BLaER1 (cell line): ENCODE results near the gene CST8.
A peak's percentile ranks its signal among the peaks of the same experiment; 100 is the strongest.

ENCODE experiments used
- H3K27ac ChIP-seq: shearing (Covaris generic); formaldehyde crosslinking; 2 replicates; pipeline ENCODE4 v1.8.1; 2022
- H3K27me3 ChIP-seq: shearing (Covaris generic); formaldehyde crosslinking; 2 replicates; pipeline ENCODE4 v1.8.1; 2022
- H3K36me3 ChIP-seq: shearing (Covaris generic); formaldehyde crosslinking; 2 replicates; pipeline ENCODE4 v1.8.1; 2022
- H3K4me1 ChIP-seq: shearing (Covaris generic); formaldehyde crosslinking; 2 replicates; pipeline ENCODE4 v1.8.1; 2022
- H3K4me2 ChIP-seq: shearing (Covaris generic); formaldehyde crosslinking; 2 replicates; pipeline ENCODE4 v1.8.1; 2022
- H3K4me3 ChIP-seq: shearing (Covaris generic); formaldehyde crosslinking; 2 replicates; pipeline ENCODE4 v1.8.1; 2022
- H3K9ac ChIP-seq: shearing (Covaris generic); formaldehyde crosslinking; 2 replicates; pipeline ENCODE4 v1.8.1; 2022
- H3K9me3 ChIP-seq: shearing (Covaris generic); formaldehyde crosslinking; 2 replicates; pipeline ENCODE4 v1.8.1; 2022
- H4K20me1 ChIP-seq: shearing (Covaris generic); formaldehyde crosslinking; 2 replicates; pipeline ENCODE4 v1.8.1; 2022
- Cebpa-rat ChIP-seq: shearing (Covaris generic); IDR thresholded peaks from 2 replicates; pipeline ENCODE4 v1.8.1; 2022

CST8 gene

DNA sequence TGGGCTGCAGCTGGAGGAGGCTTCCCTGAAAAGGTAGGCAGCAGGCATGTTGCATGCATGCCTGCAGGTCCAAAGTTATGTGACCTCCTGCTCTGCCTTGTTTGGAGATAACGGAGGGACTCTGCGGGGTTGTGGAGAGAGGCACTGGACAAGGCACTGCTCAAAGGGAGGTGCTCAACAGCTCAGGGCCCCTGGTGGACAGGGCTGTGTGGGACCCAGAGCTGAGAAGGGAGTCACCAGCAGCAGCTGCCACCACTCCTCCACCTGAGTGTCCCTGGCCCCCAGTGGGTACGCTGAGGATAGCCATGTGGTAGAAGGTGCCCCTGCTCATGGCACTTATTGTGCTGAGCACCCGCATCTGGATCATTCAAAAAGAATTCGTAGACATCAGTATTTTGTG is 15.5 kb upstream of the CST8 start:
- no peaks in the 10 kb centered on the region for H3K36me3 ChIP-seq
- H3K9me3 ChIP-seq: peaks cover 10% of the 10 kb centered on the region
- no peaks in the 10 kb centered on the region for H4K20me1 ChIP-seq
- no peak overlapping the region for H3K4me3 ChIP-seq
- H3K4me1 ChIP-seq: no peaks in the 10 kb centered on the region
- no peak overlapping the region for H3K9ac ChIP-seq
- no peaks in the 10 kb centered on the region for H3K27me3 ChIP-seq
- no peak overlapping the region for H3K27ac ChIP-seq
- no peak overlapping the region for H3K4me2 ChIP-seq
- TF ChIP-seq Cebpa-rat: no peak

DNA sequence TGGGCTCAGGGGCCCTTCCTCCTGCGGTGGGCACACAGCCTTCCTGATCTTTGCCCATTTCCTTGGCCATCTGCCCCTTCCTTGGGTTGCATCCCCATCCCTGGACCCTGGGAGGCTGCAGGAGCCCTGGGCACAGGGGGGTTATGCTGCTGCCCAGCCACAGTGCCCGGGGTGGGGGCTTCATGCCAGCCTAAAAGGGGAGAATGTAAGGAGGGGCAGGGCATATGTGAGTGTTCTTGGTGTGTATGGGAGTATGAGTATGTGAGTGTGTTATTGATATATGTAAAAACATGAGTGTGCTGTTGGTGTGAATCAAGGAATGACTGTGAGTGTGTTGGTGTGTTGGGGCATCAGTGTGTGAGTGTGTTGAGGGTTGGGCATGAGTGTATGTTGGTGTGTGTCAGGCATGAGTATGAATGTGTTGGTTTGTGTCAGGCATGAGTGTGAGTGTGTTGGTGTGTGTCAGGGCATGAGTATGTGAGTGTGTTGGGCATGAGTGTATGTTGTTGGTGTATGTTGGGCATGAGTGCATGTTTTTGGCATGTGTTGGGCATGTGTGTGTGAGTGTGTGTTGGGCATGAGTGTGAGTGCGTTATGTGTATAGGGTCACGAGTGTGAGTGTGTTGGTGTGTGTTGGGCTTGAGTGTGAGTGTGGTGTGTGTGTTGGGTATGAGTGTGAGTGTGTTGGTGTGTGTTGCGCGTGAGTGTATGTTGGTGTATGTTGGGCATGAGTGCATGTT is 14.7 kb upstream of the CST8 start:
- H3K9me3 ChIP-seq: peaks cover 10% of the 10 kb centered on the region
- no peak overlapping the region for H3K4me3 ChIP-seq
- H3K9ac ChIP-seq: no peak overlapping the region
- no peaks in the 10 kb centered on the region for H3K4me1 ChIP-seq
- H3K27me3 ChIP-seq: no peaks in the 10 kb centered on the region
- no peak for TF ChIP-seq Cebpa-rat
- H3K36me3 ChIP-seq: no peaks in the 10 kb centered on the region
- H3K27ac ChIP-seq: no peak overlapping the region
- no peaks in the 10 kb centered on the region for H4K20me1 ChIP-seq
- H3K4me2 ChIP-seq: no peak overlapping the region

DNA sequence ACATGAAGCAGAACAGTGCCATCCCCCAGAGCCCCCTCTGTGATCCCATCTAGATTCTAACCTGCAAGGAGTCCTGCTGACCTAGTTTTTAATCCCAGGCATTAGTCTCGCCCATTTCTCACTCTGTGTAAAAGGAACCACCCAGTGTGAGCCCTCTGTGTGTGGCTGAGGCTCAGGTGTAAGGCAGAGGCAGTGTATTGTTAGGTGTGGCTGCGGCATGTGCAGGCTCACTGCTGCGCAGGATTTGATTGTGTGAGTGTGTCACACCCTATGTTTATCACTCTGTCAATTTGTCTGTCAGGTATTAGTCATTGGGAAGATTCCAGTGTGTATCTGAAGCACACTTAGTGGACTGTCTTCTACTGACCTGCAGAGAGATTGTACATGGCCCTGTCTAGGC is 13.7 kb upstream of the CST8 start:
- no peaks in the 10 kb centered on the region for H3K36me3 ChIP-seq
- peaks cover 10% of the 10 kb centered on the region for H3K9me3 ChIP-seq
- peaks cover 9% of the 10 kb centered on the region for H3K4me1 ChIP-seq
- H3K27me3 ChIP-seq: no peaks in the 10 kb centered on the region
- TF ChIP-seq Cebpa-rat: no peak
- H3K4me2 ChIP-seq: no peak overlapping the region
- H3K27ac ChIP-seq: no peak overlapping the region
- H3K9ac ChIP-seq: no peak overlapping the region
- no peak overlapping the region for H3K4me3 ChIP-seq
- H4K20me1 ChIP-seq: no peaks in the 10 kb centered on the region

DNA sequence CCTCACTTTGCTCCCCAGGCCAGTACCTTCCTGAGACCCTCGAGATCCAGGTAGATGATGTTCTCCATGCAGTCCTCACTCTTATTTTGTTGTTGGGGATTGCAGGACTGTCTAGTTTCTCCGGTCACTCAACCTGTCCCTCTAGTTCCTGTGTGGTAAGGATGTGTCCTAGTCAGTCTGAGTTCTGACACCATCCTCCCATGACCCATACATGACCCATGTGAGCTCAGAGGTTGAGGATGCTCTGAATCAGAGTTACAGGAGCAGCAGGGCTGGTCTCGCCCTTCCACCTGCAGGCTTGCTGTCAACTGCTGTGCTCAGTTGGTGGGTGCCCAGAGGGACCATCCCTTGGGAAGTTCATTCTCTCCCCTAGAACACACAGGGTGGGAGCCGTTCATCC is 11.9 kb upstream of the CST8 start:
- peaks cover 28% of the 10 kb centered on the region for H3K4me1 ChIP-seq
- no peak for TF ChIP-seq Cebpa-rat

DNA sequence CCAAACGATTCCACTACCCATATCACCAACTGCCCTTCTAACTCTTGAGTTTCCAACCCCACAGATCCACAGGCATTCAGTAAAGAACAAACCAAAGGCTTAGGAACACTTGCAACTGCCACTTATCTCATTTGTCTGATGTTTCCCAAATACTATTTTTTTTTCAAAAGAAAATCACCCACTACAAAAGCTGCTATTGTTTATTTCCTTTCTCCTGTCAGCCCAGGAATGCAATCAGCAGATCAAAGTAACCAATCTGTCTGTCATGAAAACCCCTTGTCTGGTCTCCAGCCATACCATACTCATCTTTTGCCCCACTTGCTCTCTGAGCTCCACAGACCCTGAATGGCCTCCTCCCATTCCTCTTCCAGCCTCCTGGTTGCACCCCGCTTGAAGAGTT is 8.8 kb upstream of the CST8 start:
- peaks cover 43% of the 10 kb centered on the region for H3K4me1 ChIP-seq
- H4K20me1 ChIP-seq: no peaks in the 10 kb centered on the region
- H3K36me3 ChIP-seq: no peaks in the 10 kb centered on the region
- no peaks in the 10 kb centered on the region for H3K27me3 ChIP-seq
- H3K9ac ChIP-seq: no peak overlapping the region
- TF ChIP-seq Cebpa-rat: no peak
- H3K4me3 ChIP-seq: no peak overlapping the region
- peaks cover 22% of the 10 kb centered on the region for H3K9me3 ChIP-seq
- H3K27ac ChIP-seq: no peak overlapping the region
- peak overlapping the region; percentile 44 for H3K4me2 ChIP-seq

More for the DNA sequence above, 11.9 kb upstream of the CST8 start:
- no peak overlapping the region for H3K4me3 ChIP-seq
- H3K4me2 ChIP-seq: no peak overlapping the region
- H3K9ac ChIP-seq: no peak overlapping the region
- no peaks in the 10 kb centered on the region for H3K36me3 ChIP-seq
- no peaks in the 10 kb centered on the region for H3K27me3 ChIP-seq
- H3K27ac ChIP-seq: no peak overlapping the region
- H3K9me3 ChIP-seq: peaks cover 10% of the 10 kb centered on the region
- H4K20me1 ChIP-seq: no peaks in the 10 kb centered on the region

DNA sequence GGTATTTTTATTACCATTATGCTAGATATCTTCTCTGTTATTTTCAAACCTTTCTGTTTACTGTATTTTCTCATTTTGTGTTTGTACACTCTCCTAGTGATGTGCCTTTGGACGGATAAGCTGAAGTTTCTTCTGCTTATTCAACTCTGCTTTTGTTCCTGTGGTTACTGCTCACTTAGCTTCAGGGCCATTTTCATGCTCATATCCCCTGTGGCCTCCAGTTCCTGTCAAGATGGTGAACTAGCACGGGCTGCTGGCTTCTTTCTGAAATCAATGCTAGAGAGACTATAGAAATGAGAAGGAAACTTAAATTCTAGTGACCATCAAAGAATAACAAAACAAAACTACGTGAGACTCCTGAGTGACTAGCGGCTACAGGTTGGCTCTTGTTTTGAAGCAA is 6.8 kb upstream of the CST8 start:
- H3K9me3 ChIP-seq: peaks cover 18% of the 10 kb centered on the region
- no peaks in the 10 kb centered on the region for H3K27me3 ChIP-seq
- peak overlapping the region; percentile 62; the same call in 1 of the 2 replicates for H3K27ac ChIP-seq
- no peak for TF ChIP-seq Cebpa-rat
- H3K36me3 ChIP-seq: no peaks in the 10 kb centered on the region
- H3K4me2 ChIP-seq: peak overlapping the region; percentile 70
- H3K9ac ChIP-seq: no peak overlapping the region; the same call in 1 of the 2 replicates
- H4K20me1 ChIP-seq: no peaks in the 10 kb centered on the region
- peaks cover 57% of the 10 kb centered on the region for H3K4me1 ChIP-seq
- no peak overlapping the region for H3K4me3 ChIP-seq

GRCh38 chr20:23488470-23488869 is 2.4 kb upstream of the CST8 start:
- Histone ChIP-seq H4K20me1 (no peaks in the 10 kb centered on the region), H3K9ac (no peak overlapping the region), H3K36me3 (no peaks in the 10 kb centered on the region), H3K27me3 (no peaks in the 10 kb centered on the region), H3K4me1 (peaks cover 74% of the 10 kb centered on the region), H3K9me3 (peaks cover 15% of the 10 kb centered on the region), H3K4me2 (peak overlapping the region; percentile 72), H3K27ac (peak overlapping the region; percentile 57), H3K4me3 (no peak overlapping the region)
- TF ChIP-seq Cebpa-rat: no peak

DNA sequence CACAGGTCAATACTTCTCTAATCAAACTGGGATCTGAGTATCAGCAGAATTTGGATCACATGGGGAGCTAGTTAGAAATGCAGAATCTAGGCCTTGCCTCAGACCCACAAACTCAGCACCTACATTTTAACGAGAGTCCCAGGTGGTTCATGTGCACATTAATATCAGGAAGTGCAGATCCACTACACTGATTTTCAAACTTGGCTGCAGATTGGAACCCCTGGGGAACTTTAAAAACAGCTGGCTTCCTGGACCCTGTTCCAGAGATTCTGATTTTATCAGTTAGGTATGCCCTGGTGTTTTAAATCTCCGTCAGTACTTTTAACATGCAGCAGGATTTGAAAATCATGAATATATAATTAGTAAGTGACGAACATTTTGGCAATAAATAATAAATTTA is 1.9 kb upstream of the CST8 start:
- peaks cover 73% of the 10 kb centered on the region for H3K4me1 ChIP-seq
- H4K20me1 ChIP-seq: no peaks in the 10 kb centered on the region
- H3K27me3 ChIP-seq: no peaks in the 10 kb centered on the region
- H3K4me2 ChIP-seq: peak overlapping the region; percentile 72
- H3K4me3 ChIP-seq: no peak overlapping the region
- H3K9me3 ChIP-seq: peaks cover 15% of the 10 kb centered on the region
- TF ChIP-seq Cebpa-rat: no peak
- peak overlapping the region; percentile 57; the same call in 1 of the 2 replicates for H3K27ac ChIP-seq
- no peak overlapping the region for H3K9ac ChIP-seq
- H3K36me3 ChIP-seq: no peaks in the 10 kb centered on the region

- Histone ChIP-seq H3K27me3 (no peaks in the 10 kb centered on the region), H3K4me1 (peaks cover 58% of the 10 kb centered on the region), H3K4me3 (no peak overlapping the region), H4K20me1 (no peaks in the 10 kb centered on the region), H3K27ac (peak overlapping the region; percentile 23; the same call in 1 of the 2 replicates), H3K9me3 (peaks cover 19% of the 10 kb centered on the region), H3K4me2 (peak overlapping the region; percentile 83), H3K9ac (no peak overlapping the region), H3K36me3 (no peaks in the 10 kb centered on the region)
- TF ChIP-seq Cebpa-rat: no peak
These were observed 1.4 kb downstream of the CST8 start for GRCh38 chr20:23492292-23492691.

DNA sequence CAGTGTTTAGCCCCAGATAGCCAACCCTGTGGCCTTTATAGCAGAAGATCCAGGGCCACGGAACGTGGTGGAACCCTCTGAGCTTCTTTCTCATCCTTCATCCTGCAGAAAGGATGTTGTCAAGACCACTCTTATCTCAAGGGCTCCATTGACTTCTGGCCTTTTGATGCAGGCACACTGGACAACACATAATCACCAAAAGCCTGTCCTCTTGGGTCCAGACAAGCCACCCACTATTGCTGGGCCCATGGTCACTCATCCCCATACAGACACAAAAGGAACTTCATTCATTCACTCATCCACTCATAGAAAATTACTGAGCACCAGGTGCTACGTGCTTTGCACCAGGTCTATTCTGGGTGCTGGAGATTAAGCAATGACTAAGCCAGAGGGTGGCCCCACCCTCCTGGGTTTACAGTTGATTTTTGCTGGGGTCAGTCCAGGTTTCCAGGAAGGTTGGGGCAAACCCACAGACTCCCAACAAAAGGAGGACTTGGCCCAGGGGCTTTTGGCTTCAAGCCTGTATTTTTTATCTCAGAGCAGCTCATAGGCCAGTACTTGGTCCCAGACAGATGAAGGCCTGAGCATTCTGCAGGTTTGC is 2.4 kb downstream of the CST8 start:
- peaks cover 52% of the 10 kb centered on the region for H3K4me1 ChIP-seq

More for the DNA sequence above, 2.4 kb downstream of the CST8 start:
- H3K9me3 ChIP-seq: peaks cover 21% of the 10 kb centered on the region
- H3K27me3 ChIP-seq: no peaks in the 10 kb centered on the region
- H3K36me3 ChIP-seq: no peaks in the 10 kb centered on the region
- peak overlapping the region; percentile 83 for H3K4me2 ChIP-seq
- H3K4me3 ChIP-seq: no peak overlapping the region
- H4K20me1 ChIP-seq: no peaks in the 10 kb centered on the region
- no peak for TF ChIP-seq Cebpa-rat
- H3K27ac ChIP-seq: no peak overlapping the region
- H3K9ac ChIP-seq: no peak overlapping the region
